Jurkat, Clone E6-1 (cell line): ENCODE results near the gene AGFG2.

Source experiments
- DNase-seq: peaks from one replicate; pipeline ENCODE4 v3.0.0-alpha.2; 2011; ENCODE audit warnings: low read depth, low spot score
- H3K4me3 ChIP-seq: 2 replicates; pipeline ENCODE4 v1.5.1; 2011; ENCODE audit warnings: mild to moderate bottlenecking, low read length, control low read depth, moderate library complexity

Gene AGFG2

DNA sequence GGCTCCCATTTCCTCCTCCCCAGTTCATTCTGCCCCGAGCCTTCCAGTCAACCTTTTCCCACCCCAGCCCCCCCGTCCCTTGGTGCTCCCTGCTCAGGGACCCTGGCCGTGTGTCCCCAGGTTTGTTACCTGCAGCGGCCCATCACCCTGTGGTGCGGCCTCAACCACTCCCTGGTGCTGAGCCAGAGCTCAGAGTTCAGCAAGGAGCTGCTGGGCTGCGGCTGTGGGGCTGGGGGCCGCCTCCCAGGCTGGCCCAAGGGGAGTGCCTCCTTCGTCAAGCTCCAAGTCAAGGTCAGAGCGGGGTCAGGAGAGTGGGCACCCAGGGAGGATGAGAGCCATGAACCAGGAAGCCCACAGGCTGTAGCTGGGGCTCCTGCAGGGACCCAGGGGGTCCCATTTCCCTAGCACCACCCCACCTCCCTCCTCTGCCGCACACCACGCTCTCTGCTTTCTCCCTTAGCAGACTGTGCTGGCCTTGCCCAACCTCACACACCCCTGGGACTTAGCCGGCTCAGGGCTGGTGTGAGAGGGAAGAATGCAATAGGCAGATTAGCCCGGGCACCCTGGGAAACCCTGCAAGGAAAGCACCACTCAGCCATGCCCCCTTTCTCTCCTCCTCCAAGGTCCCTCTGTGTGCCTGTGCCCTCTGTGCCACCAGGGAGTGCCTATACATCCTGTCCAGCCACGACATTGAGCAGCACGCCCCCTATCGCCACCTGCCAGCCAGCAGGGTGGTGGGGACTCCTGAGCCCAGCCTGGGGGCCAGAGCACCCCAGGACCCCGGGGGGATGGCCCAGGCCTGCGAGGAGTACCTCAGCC lies 61.1 kb downstream of the AGFG2 start:
- no peak for DNase-seq
- no peak overlapping the region for H3K4me3 ChIP-seq

DNA sequence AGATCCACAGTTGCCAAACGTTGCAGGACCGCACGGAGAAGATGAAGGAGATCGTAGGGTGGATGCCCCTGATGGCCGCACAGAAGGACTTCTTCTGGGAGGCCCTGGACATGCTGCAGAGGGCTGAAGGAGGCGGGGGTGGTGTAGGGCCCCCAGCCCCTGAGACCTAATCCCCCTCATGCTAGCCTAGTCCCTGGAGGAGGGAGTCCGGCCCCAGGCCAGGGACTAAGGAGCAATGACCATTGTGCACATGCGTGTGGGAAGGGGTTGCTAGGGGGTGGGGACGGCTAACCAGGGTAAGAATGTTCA lies 61.7 kb downstream of the AGFG2 start:
- DNase-seq: no peak
- no peak overlapping the region for H3K4me3 ChIP-seq

DNA sequence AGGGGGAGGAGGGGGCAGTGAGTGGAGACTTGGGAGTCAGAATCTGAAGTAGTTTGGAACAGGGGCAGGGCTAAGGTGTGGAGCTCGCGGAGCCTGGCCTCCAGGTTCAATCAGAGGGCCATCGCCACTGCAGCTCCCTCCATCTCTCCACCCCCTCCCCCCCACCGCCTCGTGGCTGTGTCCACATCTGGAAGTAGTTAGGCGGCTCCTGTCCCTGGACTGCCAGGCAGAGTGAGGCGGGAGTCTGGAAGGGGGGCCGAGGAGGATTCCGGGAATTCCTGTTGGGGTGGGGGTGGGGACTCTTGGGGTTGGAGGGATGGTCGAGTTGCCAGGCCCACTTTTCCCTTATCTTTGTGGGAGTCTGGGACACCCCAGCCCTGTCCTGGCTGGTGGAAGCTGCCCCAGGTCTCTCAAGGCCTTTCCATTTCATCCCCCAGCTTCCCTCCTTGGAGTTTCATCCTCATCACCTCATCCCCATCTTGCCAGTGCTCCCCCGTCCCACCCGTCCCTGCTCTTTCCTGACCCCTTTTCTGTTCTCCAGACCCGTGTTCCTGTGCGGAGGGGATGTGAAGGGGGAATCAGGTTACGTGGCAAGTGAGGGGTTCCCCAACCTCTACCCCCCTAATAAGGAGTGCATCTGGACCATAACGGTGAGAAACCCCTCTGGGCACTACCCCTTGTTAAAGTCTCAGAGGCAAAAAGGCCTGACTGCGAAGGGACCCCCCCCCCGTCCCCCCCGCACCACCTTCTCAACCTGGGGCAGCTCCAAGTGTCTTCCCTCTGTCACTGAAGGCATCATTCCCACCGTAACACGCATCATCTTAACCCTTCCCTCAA lies 64.1 kb downstream of the AGFG2 start:
- peak overlapping the region; percentile 65 for H3K4me3 ChIP-seq
- DNase-seq: no peak

DNA sequence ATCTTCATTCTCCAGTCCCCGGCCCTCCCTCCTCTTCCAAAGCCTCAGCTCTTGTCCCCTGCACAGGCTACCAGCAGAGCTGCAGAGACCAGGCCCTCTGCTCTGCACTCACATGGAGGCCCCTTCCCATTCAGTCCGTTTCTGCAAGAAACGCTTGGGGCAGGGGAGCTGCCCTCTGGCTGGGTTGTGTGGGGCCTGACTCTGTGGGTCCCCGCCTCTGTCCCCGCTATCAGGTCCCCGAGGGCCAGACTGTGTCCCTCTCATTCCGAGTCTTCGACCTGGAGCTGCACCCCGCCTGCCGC lies 64.7 kb downstream of the AGFG2 start:
- peak overlapping the region; percentile 65 for H3K4me3 ChIP-seq
- no peak for DNase-seq

DNA sequence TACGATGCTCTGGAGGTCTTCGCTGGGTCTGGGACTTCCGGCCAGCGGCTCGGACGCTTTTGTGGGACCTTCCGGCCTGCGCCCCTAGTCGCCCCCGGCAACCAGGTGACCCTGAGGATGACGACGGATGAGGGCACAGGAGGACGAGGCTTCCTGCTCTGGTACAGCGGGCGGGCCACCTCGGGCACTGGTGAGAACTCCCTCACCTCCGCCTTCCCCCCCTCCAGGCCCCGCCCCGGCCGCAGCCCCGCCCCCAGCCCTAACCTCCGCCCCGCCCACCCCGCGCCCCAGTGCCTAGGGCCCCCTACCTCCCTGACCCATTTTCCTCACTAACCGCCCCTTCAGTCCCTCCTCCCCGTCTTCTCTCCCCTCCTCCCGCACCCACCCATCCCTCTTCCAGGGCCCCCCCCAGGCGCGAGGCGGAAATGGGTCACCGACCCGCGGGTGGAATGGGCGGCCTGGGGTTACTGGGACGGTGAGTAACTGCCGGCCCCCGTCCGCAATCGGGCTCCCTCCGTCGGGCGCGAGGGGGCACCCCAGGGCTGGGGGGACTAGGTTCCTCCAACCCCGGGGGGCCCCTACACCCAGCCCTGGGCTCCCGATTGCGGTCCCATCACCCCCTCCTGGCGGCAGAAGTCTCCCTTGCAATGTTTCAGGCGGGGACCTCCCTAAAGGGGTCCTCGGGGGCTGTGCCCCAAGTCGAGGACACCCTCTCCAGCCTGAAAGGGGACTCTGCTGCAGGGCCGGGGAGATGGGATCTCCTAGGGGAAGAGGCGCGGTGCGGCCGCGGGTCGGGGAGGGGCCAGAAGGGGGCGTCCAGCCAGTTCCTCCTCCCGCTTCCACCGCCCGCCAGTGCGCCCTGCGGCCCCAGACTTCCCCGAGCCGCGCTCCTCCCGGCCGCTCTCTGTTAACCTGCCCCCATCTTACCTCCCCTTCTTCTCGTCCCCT lies 65.3 kb downstream of the AGFG2 start:
- peak overlapping the region; percentile 65 for H3K4me3 ChIP-seq
- DNase-seq: peak; percentile 63

DNA sequence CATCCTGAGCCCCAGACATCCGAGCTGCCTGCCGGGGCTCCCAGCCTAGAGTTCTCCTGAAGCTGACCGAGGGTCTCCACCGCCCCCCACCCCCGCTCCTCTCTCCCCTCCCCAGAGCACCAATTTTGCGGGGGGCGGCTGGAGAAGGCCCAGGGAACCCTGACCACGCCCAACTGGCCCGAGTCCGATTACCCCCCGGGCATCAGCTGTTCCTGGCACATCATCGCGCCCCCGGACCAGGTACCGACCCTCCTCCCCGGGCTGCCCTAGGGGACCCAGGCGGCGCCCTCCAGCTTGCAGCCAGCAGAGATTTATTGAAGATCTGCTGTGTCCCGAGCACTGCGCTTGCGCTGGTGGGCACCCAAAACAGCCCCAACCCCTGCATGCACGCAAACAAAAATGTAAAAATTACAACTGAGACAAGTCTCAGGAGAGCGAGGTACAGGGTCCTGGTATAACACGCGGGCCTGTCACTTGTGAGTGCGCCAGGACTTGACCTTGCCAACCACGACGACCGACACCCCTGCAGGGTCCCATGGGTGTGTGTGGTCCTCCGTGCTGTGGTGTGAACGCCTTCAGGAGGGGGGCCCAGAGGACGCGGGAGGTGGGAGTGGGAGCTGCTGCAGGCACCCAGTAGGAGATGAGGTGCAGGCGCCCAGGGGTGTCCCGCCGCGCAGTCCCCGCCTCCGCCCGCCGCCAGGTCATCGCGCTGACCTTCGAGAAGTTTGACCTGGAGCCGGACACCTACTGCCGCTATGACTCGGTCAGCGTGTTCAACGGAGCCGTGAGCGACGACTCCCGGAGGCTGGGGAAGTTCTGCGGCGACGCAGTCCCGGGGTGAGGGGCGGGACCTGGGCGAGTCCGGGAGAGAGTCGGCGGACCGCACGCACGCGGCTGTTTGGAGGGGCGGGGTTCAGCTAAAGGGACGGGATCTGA lies 66.2 kb downstream of the AGFG2 start:
- no peak for DNase-seq
- peak overlapping the region; percentile 65 for H3K4me3 ChIP-seq

DNA sequence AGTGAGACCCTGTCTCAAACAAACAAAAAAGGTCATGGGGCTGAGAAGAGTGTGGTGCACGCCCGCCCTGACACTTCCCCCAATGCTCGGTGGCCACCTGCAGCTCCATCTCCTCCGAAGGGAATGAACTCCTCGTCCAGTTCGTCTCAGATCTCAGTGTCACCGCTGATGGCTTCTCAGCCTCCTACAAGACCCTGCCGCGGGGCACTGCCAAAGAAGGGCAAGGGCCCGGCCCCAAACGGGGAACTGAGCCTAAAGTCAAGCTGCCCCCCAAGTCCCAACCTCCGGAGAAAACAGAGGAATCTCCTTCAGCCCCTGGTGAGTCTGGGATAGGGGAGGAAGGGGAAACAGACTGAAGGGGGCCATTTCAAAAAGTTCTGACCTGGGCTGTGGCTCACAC lies 67.3 kb downstream of the AGFG2 start:
- no peak overlapping the region for H3K4me3 ChIP-seq

DNA sequence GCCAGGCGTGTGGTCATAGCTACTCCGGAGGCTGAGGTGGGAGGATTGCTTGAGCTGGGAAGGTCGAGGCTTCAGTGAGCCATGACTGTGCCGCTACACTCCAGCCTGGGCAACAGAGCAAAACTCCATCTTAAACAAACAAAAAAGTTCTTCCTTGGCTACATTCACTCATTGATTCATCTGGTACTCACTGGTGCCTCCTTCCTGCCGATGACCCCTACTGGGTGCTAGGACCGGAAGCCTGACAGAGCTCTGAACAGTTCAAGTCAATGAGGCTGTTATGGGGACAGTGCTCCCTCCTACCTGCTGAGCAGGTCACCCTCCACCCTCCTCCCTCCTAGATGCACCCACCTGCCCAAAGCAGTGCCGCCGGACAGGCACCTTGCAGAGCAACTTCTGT lies 68.1 kb downstream of the AGFG2 start:
- no peak for DNase-seq

More for the DNA sequence above, 67.3 kb downstream of the AGFG2 start:
- DNase-seq: no peak

DNA sequence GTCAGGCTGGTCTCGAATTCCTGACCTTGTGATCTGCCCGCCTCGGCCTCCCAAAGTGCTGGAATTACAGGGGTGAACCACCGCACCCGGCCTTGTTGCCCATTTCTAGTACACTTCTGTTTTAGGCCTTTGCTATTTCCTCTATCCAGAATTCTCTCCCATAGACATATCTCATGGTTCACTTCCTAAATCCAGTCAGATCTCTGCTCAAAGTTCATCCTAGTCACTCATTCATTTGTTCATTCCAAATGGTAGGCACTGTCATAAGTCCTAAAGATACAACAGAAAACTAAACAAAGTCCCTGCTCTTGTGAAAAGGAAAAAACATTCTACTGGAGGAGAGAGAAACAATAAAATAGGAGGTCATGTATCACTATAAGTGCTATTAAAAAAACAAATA lies 71.0 kb downstream of the AGFG2 start:
- no peak for DNase-seq
- no peak overlapping the region for H3K4me3 ChIP-seq

More for the DNA sequence above, 68.1 kb downstream of the AGFG2 start:
- H3K4me3 ChIP-seq: no peak overlapping the region

DNA sequence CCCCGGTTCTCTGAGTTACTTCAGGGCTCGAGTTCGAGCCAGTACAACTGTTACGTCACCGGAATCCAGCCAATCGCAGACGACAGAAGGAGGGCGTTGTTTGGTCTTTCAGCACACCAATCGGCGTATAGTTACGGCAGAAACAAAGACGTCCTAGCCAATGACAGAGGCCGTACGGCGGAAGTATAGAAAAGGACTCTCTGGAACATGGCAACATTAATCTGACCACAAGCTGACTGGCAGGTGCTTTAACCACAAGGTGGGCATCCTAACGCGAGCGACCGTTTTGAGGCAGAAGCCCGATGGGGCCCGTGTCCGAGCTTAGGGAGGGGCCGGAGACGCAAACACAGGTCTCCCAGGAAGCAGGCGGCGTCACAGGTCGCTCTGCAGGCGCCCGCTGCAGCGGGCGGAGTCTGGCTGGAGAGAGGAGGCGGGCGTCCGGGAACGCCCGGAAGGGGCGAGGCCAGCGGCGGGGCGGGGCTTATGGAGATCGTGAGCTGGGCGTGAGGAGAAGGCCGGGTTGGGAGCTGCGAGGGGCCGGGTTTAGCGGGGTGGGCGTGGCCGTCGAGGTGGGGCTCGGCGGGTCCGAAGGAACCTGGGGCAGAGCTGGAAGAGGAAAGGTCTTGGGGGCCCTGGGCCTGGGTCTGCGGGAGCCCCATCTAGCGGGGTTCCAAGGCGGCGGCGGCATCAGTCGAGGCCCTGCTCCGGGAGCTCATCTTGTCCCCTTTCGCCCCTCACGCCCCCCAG lies 73.2 kb downstream of the AGFG2 start, which contains the start of gene MOSPD3:
TSS of gene MOSPD3 (plus strand) at position 558 of the 747 bp plus-strand sequence. CDS start 252 bp downstream, outside the sequence.
- DNase-seq: peak; percentile 100
- H3K4me3 ChIP-seq: peak within 1 kb of the TSS; percentile 67

DNA sequence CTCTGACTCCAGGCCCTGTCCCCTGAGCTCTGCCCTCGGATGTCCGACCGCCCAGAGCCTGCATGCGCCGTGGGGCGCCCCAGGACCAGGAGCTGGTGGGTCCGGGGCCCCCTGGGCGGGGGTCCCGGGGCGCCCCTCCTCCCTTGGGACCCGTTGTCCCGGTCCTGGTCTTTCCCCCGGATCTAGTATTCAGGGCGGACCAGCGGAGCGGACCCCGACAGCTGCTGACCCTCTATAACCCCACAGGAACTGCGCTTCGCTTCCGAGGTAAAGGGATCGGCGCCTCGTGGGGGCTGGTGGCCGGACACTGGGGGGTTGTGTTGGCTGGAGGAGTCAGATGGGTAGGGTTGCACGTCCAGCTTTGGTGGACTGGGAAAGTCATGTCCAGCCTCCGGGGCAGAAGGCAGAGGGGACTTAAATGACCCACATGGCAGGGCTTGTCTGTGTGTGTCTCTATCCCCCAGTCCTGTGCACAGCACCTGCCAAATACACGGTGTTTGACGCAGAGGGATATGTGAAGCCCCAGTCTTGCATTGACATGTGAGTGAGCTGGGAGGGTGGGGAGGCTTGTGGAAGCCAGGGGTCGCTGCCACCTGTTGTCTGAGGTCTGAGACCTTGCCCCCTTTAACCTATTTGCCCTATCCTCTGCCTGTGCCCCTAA lies 73.9 kb downstream of the AGFG2 start:
- no peak for DNase-seq

DNA sequence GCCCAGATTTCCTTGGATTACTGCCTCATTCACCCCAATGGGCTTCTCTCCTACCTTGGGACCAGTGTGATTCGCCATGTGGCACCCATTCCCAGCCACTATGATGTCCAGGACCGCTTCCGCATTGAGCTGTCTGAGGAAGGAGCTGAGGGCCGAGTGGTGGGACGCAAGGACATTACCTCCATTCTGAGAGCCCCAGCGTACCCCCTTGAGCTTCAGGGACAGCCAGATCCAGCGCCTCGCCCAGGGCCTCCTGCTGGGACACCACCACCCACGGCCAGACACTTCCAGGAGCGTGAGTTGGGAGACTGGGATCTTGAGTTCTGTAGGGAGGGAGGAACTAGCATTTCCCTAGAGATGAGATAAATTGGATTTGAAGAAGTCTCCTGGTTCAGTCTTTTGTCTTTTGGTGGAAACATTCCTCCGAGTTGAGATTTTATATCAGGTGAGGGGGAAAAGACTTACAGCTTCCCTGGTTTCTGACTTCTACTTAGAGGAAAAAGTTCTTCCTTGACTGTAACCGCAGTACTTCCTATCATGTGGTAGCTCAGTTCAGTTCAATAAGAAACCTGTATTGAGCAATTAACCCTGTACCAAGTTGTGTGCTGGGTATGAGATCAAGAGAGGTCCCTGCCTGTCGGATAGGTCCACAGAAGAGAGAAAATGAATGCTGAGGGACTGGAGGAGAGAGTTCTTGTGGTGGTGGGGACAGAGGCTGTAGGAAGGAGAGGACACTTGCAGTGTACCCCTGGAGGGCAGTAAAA lies 74.6 kb downstream of the AGFG2 start:
- peak; percentile 45 for DNase-seq
- no peak overlapping the region; the same call in 1 of the 2 replicates for H3K4me3 ChIP-seq

More for the DNA sequence above, 73.9 kb downstream of the AGFG2 start:
- H3K4me3 ChIP-seq: peak overlapping the region; percentile 67

DNA sequence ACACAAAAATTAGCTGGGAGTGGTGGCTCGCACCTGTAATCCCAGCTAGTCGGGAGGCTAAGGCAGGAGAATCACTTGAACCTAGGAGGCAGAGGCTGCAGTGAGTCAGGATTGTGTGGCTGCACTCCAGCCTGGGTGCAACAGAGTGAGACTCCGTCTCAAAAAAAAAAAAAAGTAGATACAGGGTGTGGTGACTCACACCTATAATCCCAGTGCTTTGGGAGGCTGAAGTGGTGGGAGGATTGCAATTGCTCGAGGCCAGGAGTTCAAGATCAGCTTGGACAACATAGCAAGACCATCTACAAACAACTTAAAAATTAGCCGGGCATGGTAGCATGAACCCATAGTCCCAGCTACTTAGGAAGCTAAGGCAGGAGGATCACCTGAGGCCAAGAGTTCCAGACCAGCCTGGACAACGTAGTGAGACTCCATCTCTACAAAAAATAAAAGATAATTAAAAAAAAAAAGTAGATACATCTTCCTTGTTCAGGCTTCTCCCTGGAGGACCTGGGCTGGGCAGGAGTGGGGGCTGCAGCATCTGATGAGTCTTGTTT lies 75.4 kb downstream of the AGFG2 start:
- H3K4me3 ChIP-seq: no peak overlapping the region
- DNase-seq: no peak
